Measurements from ENCODE around the gene ZNF217. TPM values are rescaled to one million over a fixed set of nuclear protein-coding genes. Genes with fewer than 3 reads are reported as not detected.

Gene ZNF217
- total and polyA plus RNA-seq, 9 of the 15 experiments (the other 6 are each of a cell fraction or from before 2014, with no cell fraction given) = 3.0 to 41.8 (median 16.8) TPM

DNA sequence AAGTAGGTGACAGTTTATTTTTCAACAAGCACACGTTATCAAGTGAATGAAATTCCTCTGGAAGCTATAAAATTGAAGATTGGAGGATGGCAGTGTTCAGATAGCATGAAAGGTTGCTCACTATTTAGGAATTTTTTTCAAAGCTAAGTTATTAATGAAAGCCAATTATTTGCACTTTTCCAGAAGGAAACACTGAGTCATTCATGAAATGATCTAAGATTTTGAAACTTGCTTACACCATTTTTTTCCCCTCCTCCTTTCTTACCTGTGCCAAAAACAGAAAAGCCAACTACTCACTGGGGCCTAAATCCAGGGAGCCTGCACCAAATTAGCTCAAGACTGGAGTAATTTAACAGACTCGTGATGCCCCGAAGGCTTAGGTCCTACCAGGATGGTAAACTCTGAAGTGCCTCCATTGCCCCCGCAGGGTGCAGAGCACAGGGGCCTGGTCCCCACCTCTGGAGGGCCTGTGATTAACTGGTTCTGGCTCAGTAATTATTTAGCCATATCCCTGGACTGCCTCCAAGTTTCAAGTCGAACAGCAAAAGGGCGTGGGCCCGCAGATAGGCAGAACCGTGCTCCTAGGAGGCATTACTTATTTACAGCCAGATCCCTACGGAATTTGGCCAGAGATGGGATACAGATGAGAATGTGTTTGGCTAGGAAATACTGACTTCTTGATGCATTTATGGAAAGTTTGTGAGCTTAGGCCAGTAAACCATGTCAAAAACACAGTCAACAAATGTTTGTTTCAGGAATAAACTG is 28.0 kb upstream of the ZNF217 start (continued):
- TF ChIP-seq, protein P1, sequence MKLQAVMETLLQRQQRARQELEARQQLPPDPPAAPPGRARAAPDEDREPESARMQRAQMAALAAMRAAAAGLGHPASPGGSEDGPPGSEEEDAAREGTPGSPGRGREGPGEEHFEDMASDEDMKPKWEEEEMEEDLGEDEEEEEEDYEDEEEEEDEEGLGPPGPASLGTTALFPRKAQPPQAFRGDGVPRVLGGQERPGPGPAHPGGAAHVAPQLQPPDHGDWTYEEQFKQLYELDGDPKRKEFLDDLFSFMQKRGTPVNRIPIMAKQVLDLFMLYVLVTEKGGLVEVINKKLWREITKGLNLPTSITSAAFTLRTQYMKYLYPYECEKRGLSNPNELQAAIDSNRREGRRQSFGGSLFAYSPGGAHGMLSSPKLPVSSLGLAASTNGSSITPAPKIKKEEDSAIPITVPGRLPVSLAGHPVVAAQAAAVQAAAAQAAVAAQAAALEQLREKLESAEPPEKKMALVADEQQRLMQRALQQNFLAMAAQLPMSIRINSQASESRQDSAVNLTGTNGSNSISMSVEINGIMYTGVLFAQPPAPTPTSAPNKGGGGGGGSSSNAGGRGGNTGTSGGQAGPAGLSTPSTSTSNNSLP (IDR thresholded peaks at IDR 0.05; ENCODE audit: borderline replicate concordance, low read depth, low read length) = no peak
- TF ChIP-seq, protein P2, sequence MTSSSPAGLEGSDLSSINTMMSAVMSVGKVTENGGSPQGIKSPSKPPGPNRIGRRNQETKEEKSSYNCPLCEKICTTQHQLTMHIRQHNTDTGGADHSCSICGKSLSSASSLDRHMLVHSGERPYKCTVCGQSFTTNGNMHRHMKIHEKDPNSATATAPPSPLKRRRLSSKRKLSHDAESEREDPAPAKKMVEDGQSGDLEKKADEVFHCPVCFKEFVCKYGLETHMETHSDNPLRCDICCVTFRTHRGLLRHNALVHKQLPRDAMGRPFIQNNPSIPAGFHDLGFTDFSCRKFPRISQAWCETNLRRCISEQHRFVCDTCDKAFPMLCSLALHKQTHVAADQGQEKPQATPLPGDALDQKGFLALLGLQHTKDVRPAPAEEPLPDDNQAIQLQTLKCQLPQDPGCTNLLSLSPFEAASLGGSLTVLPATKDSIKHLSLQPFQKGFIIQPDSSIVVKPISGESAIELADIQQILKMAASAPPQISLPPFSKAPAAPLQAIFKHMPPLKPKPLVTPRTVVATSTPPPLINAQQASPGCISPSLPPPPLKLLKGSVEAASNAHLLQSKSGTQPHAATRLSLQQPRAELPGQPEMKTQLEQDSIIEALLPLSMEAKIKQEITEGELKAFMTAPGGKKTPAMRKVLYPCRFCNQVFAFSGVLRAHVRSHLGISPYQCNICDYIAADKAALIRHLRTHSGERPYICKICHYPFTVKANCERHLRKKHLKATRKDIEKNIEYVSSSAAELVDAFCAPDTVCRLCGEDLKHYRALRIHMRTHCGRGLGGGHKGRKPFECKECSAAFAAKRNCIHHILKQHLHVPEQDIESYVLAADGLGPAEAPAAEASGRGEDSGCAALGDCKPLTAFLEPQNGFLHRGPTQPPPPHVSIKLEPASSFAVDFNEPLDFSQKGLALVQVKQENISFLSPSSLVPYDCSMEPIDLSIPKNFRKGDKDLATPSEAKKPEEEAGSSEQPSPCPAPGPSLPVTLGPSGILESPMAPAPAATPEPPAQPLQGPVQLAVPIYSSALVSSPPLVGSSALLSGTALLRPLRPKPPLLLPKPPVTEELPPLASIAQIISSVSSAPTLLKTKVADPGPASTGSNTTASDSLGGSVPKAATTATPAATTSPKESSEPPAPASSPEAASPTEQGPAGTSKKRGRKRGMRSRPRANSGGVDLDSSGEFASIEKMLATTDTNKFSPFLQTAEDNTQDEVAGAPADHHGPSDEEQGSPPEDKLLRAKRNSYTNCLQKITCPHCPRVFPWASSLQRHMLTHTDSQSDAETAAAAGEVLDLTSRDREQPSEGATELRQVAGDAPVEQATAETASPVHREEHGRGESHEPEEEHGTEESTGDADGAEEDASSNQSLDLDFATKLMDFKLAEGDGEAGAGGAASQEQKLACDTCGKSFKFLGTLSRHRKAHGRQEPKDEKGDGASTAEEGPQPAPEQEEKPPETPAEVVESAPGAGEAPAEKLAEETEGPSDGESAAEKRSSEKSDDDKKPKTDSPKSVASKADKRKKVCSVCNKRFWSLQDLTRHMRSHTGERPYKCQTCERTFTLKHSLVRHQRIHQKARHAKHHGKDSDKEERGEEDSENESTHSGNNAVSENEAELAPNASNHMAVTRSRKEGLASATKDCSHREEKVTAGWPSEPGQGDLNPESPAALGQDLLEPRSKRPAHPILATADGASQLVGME (CRISPR knock-in tag; IDR thresholded peaks at IDR 0.05) = no peak
- TF ChIP-seq HNRNPL (IDR thresholded peaks at IDR 0.05; ENCODE audit: low read depth, low read length) (no peak), TFAM (CRISPR knock-in tag; conservative IDR thresholded peaks at IDR 0.05) (no peak), NR4A1 (CRISPR knock-in tag; IDR thresholded peaks at IDR 0.05) (no peak), NR4A1 (tag; IDR thresholded peaks at IDR 0.05) (peak; percentile 65; the same call in 1 of the 2 replicates), GATA2 (CRISPR knock-in tag; IDR thresholded peaks at IDR 0.05) (no peak), ZNF644 (tag; IDR thresholded peaks at IDR 0.05; ENCODE audit: low read depth) (no peak; the same call in 1 of the 2 replicates), ZNF507 (tag; conservative IDR thresholded peaks at IDR 0.05) (no peak), ZNF165 (CRISPR knock-in tag; IDR thresholded peaks at IDR 0.05; ENCODE audit: borderline replicate concordance) (no peak), MTA1 (IDR thresholded peaks at IDR 0.05; ENCODE audit: borderline replicate concordance) (no peak), FOXA3 (CRISPR knock-in tag; conservative IDR thresholded peaks at IDR 0.05 in 1 of 2, IDR thresholded peaks at IDR 0.05 in 1 of 2) (no peak), KDM2B (CRISPR knock-in tag; IDR thresholded peaks at IDR 0.05) (no peak)
- TF ChIP-seq, protein P3, sequence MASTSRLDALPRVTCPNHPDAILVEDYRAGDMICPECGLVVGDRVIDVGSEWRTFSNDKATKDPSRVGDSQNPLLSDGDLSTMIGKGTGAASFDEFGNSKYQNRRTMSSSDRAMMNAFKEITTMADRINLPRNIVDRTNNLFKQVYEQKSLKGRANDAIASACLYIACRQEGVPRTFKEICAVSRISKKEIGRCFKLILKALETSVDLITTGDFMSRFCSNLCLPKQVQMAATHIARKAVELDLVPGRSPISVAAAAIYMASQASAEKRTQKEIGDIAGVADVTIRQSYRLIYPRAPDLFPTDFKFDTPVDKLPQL (IDR thresholded peaks at IDR 0.05; ENCODE audit: extremely low read depth, insufficient read length) = no peak
- TF ChIP-seq, protein P4, sequence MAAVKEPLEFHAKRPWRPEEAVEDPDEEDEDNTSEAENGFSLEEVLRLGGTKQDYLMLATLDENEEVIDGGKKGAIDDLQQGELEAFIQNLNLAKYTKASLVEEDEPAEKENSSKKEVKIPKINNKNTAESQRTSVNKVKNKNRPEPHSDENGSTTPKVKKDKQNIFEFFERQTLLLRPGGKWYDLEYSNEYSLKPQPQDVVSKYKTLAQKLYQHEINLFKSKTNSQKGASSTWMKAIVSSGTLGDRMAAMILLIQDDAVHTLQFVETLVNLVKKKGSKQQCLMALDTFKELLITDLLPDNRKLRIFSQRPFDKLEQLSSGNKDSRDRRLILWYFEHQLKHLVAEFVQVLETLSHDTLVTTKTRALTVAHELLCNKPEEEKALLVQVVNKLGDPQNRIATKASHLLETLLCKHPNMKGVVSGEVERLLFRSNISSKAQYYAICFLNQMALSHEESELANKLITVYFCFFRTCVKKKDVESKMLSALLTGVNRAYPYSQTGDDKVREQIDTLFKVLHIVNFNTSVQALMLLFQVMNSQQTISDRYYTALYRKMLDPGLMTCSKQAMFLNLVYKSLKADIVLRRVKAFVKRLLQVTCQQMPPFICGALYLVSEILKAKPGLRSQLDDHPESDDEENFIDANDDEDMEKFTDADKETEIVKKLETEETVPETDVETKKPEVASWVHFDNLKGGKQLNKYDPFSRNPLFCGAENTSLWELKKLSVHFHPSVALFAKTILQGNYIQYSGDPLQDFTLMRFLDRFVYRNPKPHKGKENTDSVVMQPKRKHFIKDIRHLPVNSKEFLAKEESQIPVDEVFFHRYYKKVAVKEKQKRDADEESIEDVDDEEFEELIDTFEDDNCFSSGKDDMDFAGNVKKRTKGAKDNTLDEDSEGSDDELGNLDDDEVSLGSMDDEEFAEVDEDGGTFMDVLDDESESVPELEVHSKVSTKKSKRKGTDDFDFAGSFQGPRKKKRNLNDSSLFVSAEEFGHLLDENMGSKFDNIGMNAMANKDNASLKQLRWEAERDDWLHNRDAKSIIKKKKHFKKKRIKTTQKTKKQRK (IDR thresholded peaks at IDR 0.05; ENCODE audit: borderline replicate concordance, low read depth, low read length) = no peak
